ENCODE measurements around the gene DLG1. TPM values are rescaled to one million over a fixed set of nuclear protein-coding genes. Genes with fewer than 3 reads are reported as not detected.
"Not testable (repeated sequence)": the region's sequence is repeated elsewhere in the genome, so short reads cannot be mapped to it uniquely, and the experiment has no call there.

Gene DLG1
- polyA plus RNA-seq, 1 donor from 2014 or later: 43.9 TPM

GRCh38 chr3:197202694-197203093, 95.7 kb downstream of the DLG1 start:
- H3K27ac ChIP-seq (ENCODE audit: low read length): no peak overlapping the region
- no peak overlapping the region for H3K9ac ChIP-seq (ENCODE audit: low read length)
- H3K4me3 ChIP-seq (ENCODE audit: low read length): no peak overlapping the region
- H3K27me3 ChIP-seq (ENCODE audit: insufficient read depth, low read depth, low read length): no peaks in the 10 kb centered on the region
- TF ChIP-seq, protein P1, sequence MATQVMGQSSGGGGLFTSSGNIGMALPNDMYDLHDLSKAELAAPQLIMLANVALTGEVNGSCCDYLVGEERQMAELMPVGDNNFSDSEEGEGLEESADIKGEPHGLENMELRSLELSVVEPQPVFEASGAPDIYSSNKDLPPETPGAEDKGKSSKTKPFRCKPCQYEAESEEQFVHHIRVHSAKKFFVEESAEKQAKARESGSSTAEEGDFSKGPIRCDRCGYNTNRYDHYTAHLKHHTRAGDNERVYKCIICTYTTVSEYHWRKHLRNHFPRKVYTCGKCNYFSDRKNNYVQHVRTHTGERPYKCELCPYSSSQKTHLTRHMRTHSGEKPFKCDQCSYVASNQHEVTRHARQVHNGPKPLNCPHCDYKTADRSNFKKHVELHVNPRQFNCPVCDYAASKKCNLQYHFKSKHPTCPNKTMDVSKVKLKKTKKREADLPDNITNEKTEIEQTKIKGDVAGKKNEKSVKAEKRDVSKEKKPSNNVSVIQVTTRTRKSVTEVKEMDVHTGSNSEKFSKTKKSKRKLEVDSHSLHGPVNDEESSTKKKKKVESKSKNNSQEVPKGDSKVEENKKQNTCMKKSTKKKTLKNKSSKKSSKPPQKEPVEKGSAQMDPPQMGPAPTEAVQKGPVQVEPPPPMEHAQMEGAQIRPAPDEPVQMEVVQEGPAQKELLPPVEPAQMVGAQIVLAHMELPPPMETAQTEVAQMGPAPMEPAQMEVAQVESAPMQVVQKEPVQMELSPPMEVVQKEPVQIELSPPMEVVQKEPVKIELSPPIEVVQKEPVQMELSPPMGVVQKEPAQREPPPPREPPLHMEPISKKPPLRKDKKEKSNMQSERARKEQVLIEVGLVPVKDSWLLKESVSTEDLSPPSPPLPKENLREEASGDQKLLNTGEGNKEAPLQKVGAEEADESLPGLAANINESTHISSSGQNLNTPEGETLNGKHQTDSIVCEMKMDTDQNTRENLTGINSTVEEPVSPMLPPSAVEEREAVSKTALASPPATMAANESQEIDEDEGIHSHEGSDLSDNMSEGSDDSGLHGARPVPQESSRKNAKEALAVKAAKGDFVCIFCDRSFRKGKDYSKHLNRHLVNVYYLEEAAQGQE (IDR thresholded peaks at IDR 0.05; ENCODE audit: borderline replicate concordance): no peak
- TF ChIP-seq EP300 (conservative IDR thresholded peaks at IDR 0.05; ENCODE audit: poor library complexity, severe bottlenecking) (no peak), EZH2 (IDR thresholded peaks at IDR 0.05; ENCODE audit: borderline replicate concordance, insufficient read depth, low read length, poor library complexity, severe bottlenecking) (no peak)
- no peaks in the 10 kb centered on the region for H4K20me1 ChIP-seq (ENCODE audit: insufficient read depth)
- no peak overlapping the region for H3K4me2 ChIP-seq (ENCODE audit: low read length)
- no peaks in the 10 kb centered on the region for H3F3A ChIP-seq (ENCODE audit: insufficient read depth, low read length, poor library complexity, severe bottlenecking)
- no peaks in the 10 kb centered on the region for H3K9me2 ChIP-seq (ENCODE audit: insufficient read depth, low read length)
- no peaks in the 10 kb centered on the region for H3K9me3 ChIP-seq (ENCODE audit: low read length)
- H2AFZ ChIP-seq (ENCODE audit: low read depth, low read length): no peak overlapping the region
- no peaks in the 10 kb centered on the region for H3K36me3 ChIP-seq (ENCODE audit: insufficient read depth, low read length)
- H3K79me2 ChIP-seq (replicated peaks; ENCODE audit: insufficient read depth, low read length): peaks cover 67% of the 10 kb centered on the region

- peaks cover 59% of the 10 kb centered on the region for H3K79me2 ChIP-seq (replicated peaks; ENCODE audit: insufficient read depth, low read length)
- no peaks in the 10 kb centered on the region for H3K9me2 ChIP-seq (ENCODE audit: insufficient read depth, low read length)
- no peaks in the 10 kb centered on the region for H3F3A ChIP-seq (ENCODE audit: insufficient read depth, low read length, poor library complexity, severe bottlenecking)
- H2AFZ ChIP-seq (ENCODE audit: low read depth, low read length): no peak overlapping the region
- H3K9ac ChIP-seq (ENCODE audit: low read length): no peak overlapping the region
- H3K4me3 ChIP-seq (ENCODE audit: low read length): no peak overlapping the region
- no peak overlapping the region for H3K27ac ChIP-seq (ENCODE audit: low read length)
- no peaks in the 10 kb centered on the region for H3K9me3 ChIP-seq (ENCODE audit: low read length)
- H3K4me2 ChIP-seq (ENCODE audit: low read length): no peak overlapping the region
- no peaks in the 10 kb centered on the region for H4K20me1 ChIP-seq (ENCODE audit: insufficient read depth)
- no peak for TF ChIP-seq EP300 (conservative IDR thresholded peaks at IDR 0.05; ENCODE audit: poor library complexity, severe bottlenecking)
- TF ChIP-seq POLR2AphosphoS5 (IDR thresholded peaks at IDR 0.05): no peak
- no peak for TF ChIP-seq RAD21 (conservative IDR thresholded peaks at IDR 0.05)
- no peak for TF ChIP-seq MXI1 (conservative IDR thresholded peaks at IDR 0.05; ENCODE audit: poor library complexity, severe bottlenecking)
- no peak for TF ChIP-seq TAF1 (IDR thresholded peaks at IDR 0.05; ENCODE audit: low read depth)
- no peak for TF ChIP-seq CTCF (IDR thresholded peaks at IDR 0.05; ENCODE audit: poor library complexity, severe bottlenecking)
- no peaks in the 10 kb centered on the region for H3K27me3 ChIP-seq (ENCODE audit: insufficient read depth, low read depth, low read length)
- no peaks in the 10 kb centered on the region for H3K36me3 ChIP-seq (ENCODE audit: insufficient read depth, low read length)
These were observed 96.5 kb downstream of the DLG1 start for GRCh38 chr3:197201791-197202452.

DNA sequence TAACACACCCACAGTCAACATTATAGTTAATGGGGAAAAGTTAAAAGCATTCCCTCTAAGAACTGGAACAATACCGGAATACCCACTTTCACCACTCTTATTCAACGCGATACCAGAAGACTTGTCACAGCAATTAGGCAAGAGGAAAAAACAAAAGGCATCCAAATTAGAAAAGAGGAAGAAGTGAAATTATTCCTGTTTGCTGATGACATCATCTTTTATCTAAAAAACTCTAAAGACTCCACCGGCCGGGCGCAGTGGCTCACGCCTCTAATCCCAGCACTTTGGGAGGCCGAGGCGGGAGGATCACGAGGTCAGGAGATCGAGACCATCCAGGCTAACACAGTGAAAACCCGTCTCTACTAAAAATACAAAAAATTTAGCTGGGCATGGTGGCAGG, 97.6 kb downstream of the DLG1 start:
- H3K4me3 ChIP-seq (ENCODE audit: low read length); H3K27ac ChIP-seq (ENCODE audit: low read length); H3K27me3 ChIP-seq (ENCODE audit: insufficient read depth, low read depth, low read length); H4K20me1 ChIP-seq (ENCODE audit: insufficient read depth); H3K9ac ChIP-seq (ENCODE audit: low read length); H2AFZ ChIP-seq (ENCODE audit: low read depth, low read length); H3K4me2 ChIP-seq (ENCODE audit: low read length); H3K9me3 ChIP-seq (ENCODE audit: low read length); H3K9me2 ChIP-seq (ENCODE audit: insufficient read depth, low read length); H3K36me3 ChIP-seq (ENCODE audit: insufficient read depth, low read length); H3F3A ChIP-seq (ENCODE audit: insufficient read depth, low read length, poor library complexity, severe bottlenecking): not testable (repeated sequence)
- H3K79me2 ChIP-seq (replicated peaks; ENCODE audit: insufficient read depth, low read length): peaks cover 57% of the 10 kb centered on the region

Data from neural cell (in vitro differentiated cells).